Glutamatergic neuron (in vitro differentiated cells): ENCODE data around the gene ALG2. TPM values are rescaled to one million over a fixed set of nuclear protein-coding genes. Genes with fewer than 3 reads are reported as not detected.
A peak's percentile ranks its signal among the peaks of the same experiment; 100 is the strongest.

Experiments
- DNase-seq: peaks from one replicate; pipeline ENCODE4 v3.0.0; 2022
- H3K27ac Mint-ChIP-seq: one replicate; pipeline ENCODE4 v1.8.0; 2020; ENCODE audit warnings: mild to moderate bottlenecking, mixed read lengths, inconsistent platforms; ENCODE audit not compliant: unreplicated experiment
- H3K27me3 Mint-ChIP-seq: one replicate; pipeline ENCODE4 v1.8.0; 2020; ENCODE audit warnings: mild to moderate bottlenecking, moderate library complexity, mixed read lengths, inconsistent platforms; ENCODE audit not compliant: unreplicated experiment
- H3K36me3 Mint-ChIP-seq: one replicate; pipeline ENCODE4 v1.8.0; 2020; ENCODE audit warnings: mild to moderate bottlenecking, mixed read lengths, inconsistent platforms; ENCODE audit not compliant: unreplicated experiment
- H3K4me1 Mint-ChIP-seq: one replicate; pipeline ENCODE4 v1.8.0; 2020; ENCODE audit warnings: mild to moderate bottlenecking, low read depth, mixed read lengths, inconsistent platforms; ENCODE audit not compliant: unreplicated experiment
- H3K4me3 Mint-ChIP-seq: one replicate; pipeline ENCODE4 v1.8.0; 2020; ENCODE audit warnings: mild to moderate bottlenecking, mixed read lengths, inconsistent platforms; ENCODE audit not compliant: unreplicated experiment
- H3K9me3 Mint-ChIP-seq: one replicate; pipeline ENCODE4 v1.8.0; 2020; ENCODE audit warnings: mild to moderate bottlenecking, moderate library complexity, mixed read lengths, inconsistent platforms; ENCODE audit not compliant: unreplicated experiment
- CTCF ChIP-seq: fragments of 200-600 bp; sonication (generic); IDR thresholded peaks from one replicate; pipeline ENCODE4 v1.5.0; 2021; ENCODE audit not compliant: partially characterized antibody, unreplicated experiment
- total RNA-seq: library from RNA; stranded (reverse); fragmentation: NEBNext Ultra II Directional; extraction: Animal tissue kit (Norgen Biotek cat#: 25700); gene quantifications from one replicate; pipeline ENCODE4 v1.2.1, GENCODE V29; 2021; ENCODE audit not compliant: unreplicated experiment

Gene ALG2
- total RNA-seq, 1 donor from 2014 or later, result 19.0 TPM

DNA sequence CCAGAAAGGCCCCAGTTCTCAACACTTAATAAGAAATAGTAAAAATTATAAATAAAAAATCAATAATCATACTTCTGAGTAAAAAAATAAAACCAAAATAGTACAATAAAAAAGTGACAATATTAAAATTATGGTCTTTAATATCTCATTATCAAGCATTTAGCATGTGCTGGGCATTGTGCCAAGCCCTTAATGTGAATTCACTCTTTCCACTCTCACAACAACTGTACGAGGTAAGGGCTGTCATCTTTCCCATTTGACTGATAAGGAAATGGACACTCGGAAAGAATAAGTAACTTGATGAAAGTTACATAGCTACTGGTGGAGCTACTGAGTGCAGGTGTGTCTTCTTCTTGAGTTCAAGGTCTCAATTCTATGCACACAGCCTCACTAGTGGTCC, 43.9 kb upstream of the ALG2 start:
- Mint-ChIP-seq H3K9me3 (peaks cover 3% of the 10 kb centered on the region), H3K4me1 (no peaks in the 10 kb centered on the region), H3K4me3 (no peak overlapping the region), H3K27ac (no peak overlapping the region), H3K27me3 (no peaks in the 10 kb centered on the region), H3K36me3 (no peaks in the 10 kb centered on the region)
- TF ChIP-seq CTCF, result no peak
- no peak for DNase-seq

GRCh38 chr9:99264070-99264680, 42.4 kb upstream of the ALG2 start:
- peaks cover 3% of the 10 kb centered on the region for H3K9me3 Mint-ChIP-seq
- H3K4me1 Mint-ChIP-seq, result peaks cover 3% of the 10 kb centered on the region
- TF ChIP-seq CTCF, result no peak
- peak overlapping the region; percentile 8 for H3K4me3 Mint-ChIP-seq
- no peak overlapping the region for H3K27ac Mint-ChIP-seq
- no peaks in the 10 kb centered on the region for H3K36me3 Mint-ChIP-seq
- no peak for DNase-seq
- H3K27me3 Mint-ChIP-seq, result no peaks in the 10 kb centered on the region

GRCh38 chr9:99262949-99263418, 41.2 kb upstream of the ALG2 start:
- no peaks in the 10 kb centered on the region for H3K27me3 Mint-ChIP-seq
- DNase-seq, result no peak
- H3K4me1 Mint-ChIP-seq, result peaks cover 3% of the 10 kb centered on the region
- H3K36me3 Mint-ChIP-seq, result no peaks in the 10 kb centered on the region
- no peak overlapping the region for H3K27ac Mint-ChIP-seq
- TF ChIP-seq CTCF, result no peak
- H3K9me3 Mint-ChIP-seq, result peaks cover 3% of the 10 kb centered on the region
- no peak overlapping the region for H3K4me3 Mint-ChIP-seq

DNA sequence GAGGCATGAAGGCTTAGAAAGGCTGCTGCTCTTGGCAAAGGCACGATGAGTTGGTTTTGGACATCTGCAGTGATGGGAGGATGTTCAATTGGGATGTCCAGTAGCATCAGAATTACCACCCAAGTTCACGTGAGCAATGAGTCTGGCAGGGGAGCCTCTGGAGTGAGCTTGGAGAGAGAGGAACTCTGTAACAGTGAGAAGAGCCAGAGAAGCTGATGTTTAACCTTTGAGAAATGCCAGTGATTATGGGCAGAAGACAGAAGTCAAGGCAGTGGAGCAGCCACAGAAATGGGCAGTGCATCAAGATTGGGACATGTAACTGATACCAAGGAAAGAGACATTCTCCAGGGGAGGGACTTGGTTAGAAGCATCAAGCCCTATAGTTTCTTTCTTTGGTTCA, 40.2 kb upstream of the ALG2 start:
- TF ChIP-seq CTCF, result no peak
- peaks cover 3% of the 10 kb centered on the region for H3K9me3 Mint-ChIP-seq
- no peak overlapping the region for H3K4me3 Mint-ChIP-seq
- DNase-seq, result no peak
- no peak overlapping the region for H3K27ac Mint-ChIP-seq
- peaks cover 3% of the 10 kb centered on the region for H3K4me1 Mint-ChIP-seq
- no peaks in the 10 kb centered on the region for H3K27me3 Mint-ChIP-seq
- H3K36me3 Mint-ChIP-seq, result no peaks in the 10 kb centered on the region

- no peaks in the 10 kb centered on the region for H3K36me3 Mint-ChIP-seq
- DNase-seq, result peak; percentile 22
- H3K4me1 Mint-ChIP-seq, result peaks cover 3% of the 10 kb centered on the region
- H3K27me3 Mint-ChIP-seq, result no peaks in the 10 kb centered on the region
- H3K9me3 Mint-ChIP-seq, result no peaks in the 10 kb centered on the region
- TF ChIP-seq CTCF, result no peak
- H3K4me3 Mint-ChIP-seq, result no peak overlapping the region
- H3K27ac Mint-ChIP-seq, result no peak overlapping the region
Measured at GRCh38 chr9:99259231-99259918, 37.6 kb upstream of the ALG2 start.
